ENCODE results near the gene FADS2. TPM values are rescaled to one million over a fixed set of nuclear protein-coding genes. Genes with fewer than 3 reads are reported as not detected.

FADS2 gene
- total RNA-seq, 1 experiment from 2014 or later, result 1,097 TPM

GRCh38 chr11:61911128-61911700 lies 83.1 kb downstream of the FADS2 start:
- no TSS peak for BruUV-seq (replicated peaks)
- ChIA-PET CTCF (no interaction called here), POLR2A (ENCODE audit: low non-redundant PET) (no interaction called here)
- DNase-seq (ENCODE audit: low spot score), result no peak
- intact Hi-C loops (cut with micrococcal nuclease; ENCODE audit: unreplicated experiment), result no loop called here
- no peaks in the 10 kb centered on the region for H3K27me3 ChIP-seq (replicated peaks; ENCODE audit: insufficient read depth, low read depth, low read length, poor library complexity)
- no peaks in the 10 kb centered on the region for H3K9me3 ChIP-seq (ENCODE audit: low read depth, low read length, poor library complexity, severe bottlenecking)
- H3K4me3 ChIP-seq (ENCODE audit: low read depth, low read length, poor library complexity, severe bottlenecking), result no peak overlapping the region
- TF ChIP-seq, protein P1, sequence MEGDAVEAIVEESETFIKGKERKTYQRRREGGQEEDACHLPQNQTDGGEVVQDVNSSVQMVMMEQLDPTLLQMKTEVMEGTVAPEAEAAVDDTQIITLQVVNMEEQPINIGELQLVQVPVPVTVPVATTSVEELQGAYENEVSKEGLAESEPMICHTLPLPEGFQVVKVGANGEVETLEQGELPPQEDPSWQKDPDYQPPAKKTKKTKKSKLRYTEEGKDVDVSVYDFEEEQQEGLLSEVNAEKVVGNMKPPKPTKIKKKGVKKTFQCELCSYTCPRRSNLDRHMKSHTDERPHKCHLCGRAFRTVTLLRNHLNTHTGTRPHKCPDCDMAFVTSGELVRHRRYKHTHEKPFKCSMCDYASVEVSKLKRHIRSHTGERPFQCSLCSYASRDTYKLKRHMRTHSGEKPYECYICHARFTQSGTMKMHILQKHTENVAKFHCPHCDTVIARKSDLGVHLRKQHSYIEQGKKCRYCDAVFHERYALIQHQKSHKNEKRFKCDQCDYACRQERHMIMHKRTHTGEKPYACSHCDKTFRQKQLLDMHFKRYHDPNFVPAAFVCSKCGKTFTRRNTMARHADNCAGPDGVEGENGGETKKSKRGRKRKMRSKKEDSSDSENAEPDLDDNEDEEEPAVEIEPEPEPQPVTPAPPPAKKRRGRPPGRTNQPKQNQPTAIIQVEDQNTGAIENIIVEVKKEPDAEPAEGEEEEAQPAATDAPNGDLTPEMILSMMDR (conservative IDR thresholded peaks at IDR 0.05; ENCODE audit: low read depth, low read length), result no peak
- TF ChIP-seq EZH2 (IDR thresholded peaks at IDR 0.05; ENCODE audit: borderline replicate concordance, low read depth, low read length, poor library complexity, severe bottlenecking), result no peak
- H3K27ac ChIP-seq (ENCODE audit: low read depth, low read length, poor library complexity, severe bottlenecking), result no peak overlapping the region
- peaks cover 4% of the 10 kb centered on the region for H3K36me3 ChIP-seq (ENCODE audit: insufficient read depth, low read length, poor library complexity, severe bottlenecking)
- H3K4me1 ChIP-seq (ENCODE audit: insufficient read depth, low read length, poor library complexity, severe bottlenecking), result no peaks in the 10 kb centered on the region

GRCh38 chr11:61911701-61912529 lies 83.8 kb downstream of the FADS2 start:
- no peak for DNase-seq (ENCODE audit: low spot score)
- Histone ChIP-seq H3K9me3 (ENCODE audit: low read depth, low read length, poor library complexity, severe bottlenecking) (no peaks in the 10 kb centered on the region), H3K27me3 (replicated peaks; ENCODE audit: insufficient read depth, low read depth, low read length, poor library complexity) (no peaks in the 10 kb centered on the region), H3K36me3 (ENCODE audit: insufficient read depth, low read length, poor library complexity, severe bottlenecking) (no peaks in the 10 kb centered on the region), H3K27ac (ENCODE audit: low read depth, low read length, poor library complexity, severe bottlenecking) (no peak overlapping the region), H3K4me1 (ENCODE audit: insufficient read depth, low read length, poor library complexity, severe bottlenecking) (no peaks in the 10 kb centered on the region), H3K4me3 (ENCODE audit: low read depth, low read length, poor library complexity, severe bottlenecking) (no peak overlapping the region)
- ChIA-PET CTCF (interaction anchor here (0.6 kb wide), 1 partner anchor 22 kb away, joined by 3 read pairs; no protein-coding TSS in a partner anchor), POLR2A (ENCODE audit: low non-redundant PET) (no interaction called here)
- intact Hi-C loops (cut with micrococcal nuclease; ENCODE audit: unreplicated experiment), result no loop called here
- TF ChIP-seq, protein P1 (conservative IDR thresholded peaks at IDR 0.05; ENCODE audit: low read depth, low read length), result no peak
- TF ChIP-seq EZH2 (IDR thresholded peaks at IDR 0.05; ENCODE audit: borderline replicate concordance, low read depth, low read length, poor library complexity, severe bottlenecking), result no peak
- no TSS peak for BruUV-seq (replicated peaks)

DNA sequence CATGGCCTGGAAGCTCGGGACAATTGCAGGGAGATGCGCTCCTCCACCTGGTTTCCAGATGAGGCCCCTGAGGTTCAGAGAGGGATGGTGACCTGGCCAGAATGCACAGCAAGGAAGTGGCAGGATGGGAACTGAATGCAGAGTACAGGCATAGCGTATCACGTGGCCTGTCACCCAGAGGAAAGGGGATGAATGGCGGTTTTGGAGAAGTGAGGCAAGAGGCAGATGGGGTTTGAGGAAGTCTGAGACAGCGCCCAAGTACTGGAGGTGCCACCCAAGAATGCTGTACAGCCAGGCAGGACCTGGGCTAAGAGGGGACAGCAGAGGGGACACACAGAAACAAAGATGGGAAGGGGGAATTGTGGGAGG lies 84.4 kb downstream of the FADS2 start:
- Histone ChIP-seq H3K4me1 (ENCODE audit: insufficient read depth, low read length, poor library complexity, severe bottlenecking) (no peaks in the 10 kb centered on the region), H3K27ac (ENCODE audit: low read depth, low read length, poor library complexity, severe bottlenecking) (no peak overlapping the region), H3K4me3 (ENCODE audit: low read depth, low read length, poor library complexity, severe bottlenecking) (no peak overlapping the region), H3K27me3 (replicated peaks; ENCODE audit: insufficient read depth, low read depth, low read length, poor library complexity) (no peaks in the 10 kb centered on the region), H3K9me3 (ENCODE audit: low read depth, low read length, poor library complexity, severe bottlenecking) (no peaks in the 10 kb centered on the region), H3K36me3 (ENCODE audit: insufficient read depth, low read length, poor library complexity, severe bottlenecking) (no peaks in the 10 kb centered on the region)
- DNase-seq (ENCODE audit: low spot score), result no peak
- ChIA-PET POLR2A (ENCODE audit: low non-redundant PET) (no interaction called here), CTCF (interaction anchor here (0.6 kb wide), 1 partner anchor 21 kb away, joined by 3 read pairs; no protein-coding TSS in a partner anchor)
- BruUV-seq (replicated peaks), result no TSS peak
- TF ChIP-seq, protein P1 (conservative IDR thresholded peaks at IDR 0.05; ENCODE audit: low read depth, low read length), result no peak
- TF ChIP-seq EZH2 (IDR thresholded peaks at IDR 0.05; ENCODE audit: borderline replicate concordance, low read depth, low read length, poor library complexity, severe bottlenecking), result no peak
- intact Hi-C loops (cut with micrococcal nuclease; ENCODE audit: unreplicated experiment), result no loop called here

Data from A673 (cell line).